Natural killer cell treated with Interleukin-12 subunit alpha and Interleukin-12 subunit beta and Interleukin-15 and Interleukin-18, amount 100 ng/mL, for 72 hours (primary cell): Measurements from ENCODE around the gene CLDN7. TPM values are rescaled to one million over a fixed set of nuclear protein-coding genes. Genes with fewer than 3 reads are reported as not detected.

ENCODE experiments used
- ATAC-seq, 2 donors: fragments of 150-1000 bp; cut with Tn5 transposase in 1 of 2; sonication (Bioruptor Pico), chemical (Tn5 transposase) in 1 of 2; 2 replicates each; pipeline ENCODE4 v1.10.0; 2021
- DNase-seq: peaks from one replicate; pipeline ENCODE4 v3.0.0; 2022; ENCODE audit warnings: low spot score
- H3K27ac Mint-ChIP-seq, 2 donors: 1 replicate in 1 of 2; 2 replicates in 1 of 2; pipeline ENCODE4 v1.8.0; 2022; ENCODE audit warnings: mixed read lengths in 2 of 2, mild to moderate bottlenecking in 1 of 2, moderate library complexity in 1 of 2
- H3K27me3 Mint-ChIP-seq, 2 donors: 1 replicate in 1 of 2; 2 replicates in 1 of 2; pipeline ENCODE4 v1.8.0; 2022; ENCODE audit warnings: mixed read lengths in 2 of 2
- H3K36me3 Mint-ChIP-seq: one replicate; pipeline ENCODE4 v1.8.0; 2022; ENCODE audit warnings: mixed read lengths
- H3K4me1 Mint-ChIP-seq, 2 donors: 1 replicate in 1 of 2; 2 replicates in 1 of 2; pipeline ENCODE4 v1.8.0; 2022; ENCODE audit warnings: low read depth in 2 of 2, mixed read lengths in 2 of 2, mild to moderate bottlenecking in 1 of 2
- H3K4me3 Mint-ChIP-seq: one replicate; pipeline ENCODE4 v1.8.0; 2022; ENCODE audit warnings: mixed read lengths
- H3K9me3 Mint-ChIP-seq: 2 replicates; pipeline ENCODE4 v1.8.0; 2022; ENCODE audit warnings: mixed read lengths
- total RNA-seq, 2 donors: library from RNA; stranded (reverse); gene quantifications; one replicate each; pipeline ENCODE4 v1.2.3, GENCODE V29; 2022

The CLDN7 gene, protein sequence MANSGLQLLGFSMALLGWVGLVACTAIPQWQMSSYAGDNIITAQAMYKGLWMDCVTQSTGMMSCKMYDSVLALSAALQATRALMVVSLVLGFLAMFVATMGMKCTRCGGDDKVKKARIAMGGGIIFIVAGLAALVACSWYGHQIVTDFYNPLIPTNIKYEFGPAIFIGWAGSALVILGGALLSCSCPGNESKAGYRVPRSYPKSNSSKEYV
- 1 to 10 TPM in 1 of 2 donors, under 1 TPM in 1; 0.73 to 1.1 TPM for total RNA-seq

DNA sequence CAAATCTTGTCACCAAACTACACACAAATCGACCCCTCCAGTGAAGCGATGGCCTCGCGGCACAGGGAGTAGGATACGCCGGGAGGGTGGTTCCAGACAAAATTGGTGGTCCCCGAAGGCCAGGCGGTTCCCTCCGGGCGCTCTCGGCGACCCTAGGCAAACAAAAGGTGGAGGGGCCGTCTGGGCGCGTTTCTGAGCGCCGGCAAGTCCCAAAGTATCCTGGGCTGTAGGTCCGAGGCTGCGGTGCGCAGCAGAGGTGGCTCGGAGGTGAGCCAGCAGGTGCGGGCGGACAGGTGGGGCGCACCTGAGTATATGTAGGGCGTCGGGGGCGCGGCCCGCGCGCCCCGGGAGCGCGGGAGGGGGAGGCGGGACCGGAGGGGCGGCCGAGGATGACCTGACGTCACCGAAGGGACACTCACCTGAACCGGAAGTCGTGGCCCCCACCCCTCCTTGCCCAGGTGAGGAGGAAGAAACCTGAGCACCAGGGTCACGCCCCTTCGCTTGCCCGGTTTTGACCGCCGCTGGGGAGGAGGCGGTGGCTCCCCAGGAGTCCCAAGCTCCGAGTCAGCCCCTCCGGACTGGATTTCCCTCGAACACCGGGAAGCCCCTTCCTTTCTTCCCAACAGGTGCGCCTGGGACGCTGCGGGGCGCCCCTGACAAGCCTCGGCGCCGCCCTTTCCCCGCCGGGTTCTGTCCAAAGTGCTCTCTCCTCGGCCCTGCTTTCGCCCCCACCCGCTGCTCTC is at the start of gene CLDN7:
TSS of gene CLDN7 (minus strand) at position 287 of the 743 bp plus-strand sequence. CDS start 435 bp downstream, outside the sequence.
- DNase-seq: no peak
- peak within 1 kb of the TSS; percentile 67 for H3K4me3 Mint-ChIP-seq
- peaks cover 17 to 24% of the 10 kb centered on the region in 2 donors for H3K4me1 Mint-ChIP-seq
- ATAC-seq: no peak
- no peaks in the 10 kb centered on the region for H3K36me3 Mint-ChIP-seq
- no peaks in the 10 kb centered on the region for H3K9me3 Mint-ChIP-seq
- peak within 1 kb of the TSS in 1 of 2 donors; percentile 49 for H3K27ac Mint-ChIP-seq
- H3K27me3 Mint-ChIP-seq: peaks cover 20 to 25% of the 10 kb centered on the region in 2 donors

DNA sequence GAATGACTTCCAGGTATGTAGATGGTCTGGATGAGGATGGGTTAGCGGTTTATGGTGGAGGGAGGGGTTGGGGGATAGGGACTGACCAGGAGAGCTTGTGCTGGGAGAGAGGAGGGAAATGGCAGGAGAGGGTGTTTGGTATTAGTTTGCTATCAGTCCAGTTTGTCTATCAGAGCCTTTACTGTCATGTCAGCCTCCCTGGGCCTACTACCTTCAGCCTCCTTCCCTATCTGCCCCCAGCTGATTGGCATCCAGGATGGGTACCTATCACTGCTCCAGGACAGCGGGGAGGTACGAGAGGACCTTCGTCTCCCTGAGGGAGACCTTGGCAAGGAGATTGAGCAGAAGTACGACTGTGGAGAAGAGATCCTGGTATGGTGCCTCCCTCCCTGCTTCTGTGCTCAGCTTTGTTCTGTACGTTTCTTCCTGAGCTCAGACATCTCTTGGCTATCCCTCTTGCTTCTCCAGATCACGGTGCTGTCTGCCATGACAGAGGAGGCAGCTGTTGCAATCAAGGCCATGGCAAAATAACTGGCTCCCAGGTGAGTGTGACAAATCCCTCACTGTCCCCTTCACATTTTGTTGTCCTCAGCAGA is 48.9 kb upstream of the CLDN7 start:
- DNase-seq (no peak), ATAC-seq (no peak)
- peaks cover 64 to 74% of the 10 kb centered on the region in 2 donors for H3K4me1 Mint-ChIP-seq
- H3K9me3 Mint-ChIP-seq: no peaks in the 10 kb centered on the region
- peak overlapping the region; percentile 97 for H3K27ac Mint-ChIP-seq
- H3K36me3 Mint-ChIP-seq: peaks cover 38% of the 10 kb centered on the region
- no peaks in the 10 kb centered on the region for H3K27me3 Mint-ChIP-seq
- peak overlapping the region; percentile 87 for H3K4me3 Mint-ChIP-seq

DNA sequence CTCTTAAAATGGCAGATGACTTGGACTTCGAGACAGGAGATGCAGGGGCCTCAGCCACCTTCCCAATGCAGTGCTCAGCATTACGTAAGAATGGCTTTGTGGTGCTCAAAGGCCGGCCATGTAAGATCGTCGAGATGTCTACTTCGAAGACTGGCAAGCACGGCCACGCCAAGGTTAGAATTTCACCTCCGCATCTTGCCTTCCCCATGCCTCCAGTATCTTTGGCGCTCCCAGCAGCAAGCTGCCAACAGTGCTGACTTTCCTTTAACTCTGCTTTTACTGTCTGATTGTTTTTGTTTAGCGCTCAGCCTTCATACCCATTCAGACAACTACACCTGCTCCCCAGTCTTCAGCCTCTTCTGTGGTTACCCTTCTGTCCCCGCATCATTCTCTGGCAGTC is 47.4 kb upstream of the CLDN7 start:
- Mint-ChIP-seq H3K27me3 (no peaks in the 10 kb centered on the region), H3K4me3 (peak overlapping the region; percentile 87), H3K27ac (peak overlapping the region; percentile 97), H3K9me3 (no peaks in the 10 kb centered on the region), H3K4me1 (peaks cover 64 to 68% of the 10 kb centered on the region in 2 donors), H3K36me3 (peaks cover 38% of the 10 kb centered on the region)
- no peak for ATAC-seq
- DNase-seq: no peak

- peaks cover 56 to 60% of the 10 kb centered on the region in 2 donors for H3K4me1 Mint-ChIP-seq
- H3K36me3 Mint-ChIP-seq: peaks cover 31% of the 10 kb centered on the region
Observed at GRCh38 chr17:7308625-7309433, 46.6 kb upstream of the CLDN7 start.

DNA sequence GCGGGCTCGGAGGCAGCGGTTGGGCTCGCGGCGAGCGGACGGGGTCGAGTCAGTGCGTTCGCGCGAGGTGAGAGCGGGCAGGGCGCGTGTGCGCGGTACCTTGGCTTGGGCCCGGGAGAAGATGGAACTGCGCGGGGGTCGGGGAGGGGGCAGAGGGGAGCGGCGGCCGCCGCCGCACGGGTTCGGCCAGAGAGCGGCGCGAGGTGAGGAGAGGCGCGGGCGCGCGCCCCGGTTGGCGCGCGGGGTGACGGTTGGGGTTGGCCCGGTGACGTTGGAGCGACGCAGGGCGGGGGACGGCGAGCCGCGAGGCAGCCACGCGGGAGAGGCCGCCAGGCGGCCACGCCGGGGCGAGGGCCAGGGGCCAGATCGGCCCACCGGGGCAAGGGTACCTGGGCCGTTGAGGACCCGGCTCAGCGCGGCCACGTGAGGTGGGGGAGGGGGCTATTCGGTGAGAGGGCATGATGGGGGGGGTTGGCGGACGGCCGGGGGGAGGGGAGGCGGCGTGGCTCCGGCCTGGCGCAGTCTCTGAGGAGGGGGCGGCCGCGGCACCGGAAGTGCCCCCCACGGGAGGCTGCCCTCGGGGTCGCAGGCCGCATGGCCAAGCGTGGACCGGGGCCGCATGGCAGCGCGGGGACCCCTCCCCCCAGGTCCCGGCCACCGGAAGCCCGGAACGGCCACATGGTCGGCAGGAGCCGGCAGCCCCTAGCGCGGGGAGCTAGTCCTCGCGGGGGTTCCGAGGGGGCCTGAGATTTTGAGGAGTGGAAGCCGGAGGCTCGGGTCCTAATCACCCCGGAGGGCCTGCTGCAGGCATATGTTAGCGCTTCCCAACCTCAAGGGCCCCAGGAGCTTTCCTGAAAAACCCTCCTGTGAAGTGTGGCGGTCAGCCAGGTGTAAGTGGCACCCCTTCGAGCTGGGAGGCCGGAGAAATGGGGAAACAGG is 45.7 kb upstream of the CLDN7 start:
- H3K4me3 Mint-ChIP-seq: peak overlapping the region; percentile 87
- peak overlapping the region; percentile 97 for H3K27ac Mint-ChIP-seq
- peaks cover 31% of the 10 kb centered on the region for H3K36me3 Mint-ChIP-seq
- H3K27me3 Mint-ChIP-seq: no peaks in the 10 kb centered on the region
- DNase-seq: peak; percentile 72
- no peaks in the 10 kb centered on the region for H3K9me3 Mint-ChIP-seq
- peaks cover 49 to 51% of the 10 kb centered on the region in 2 donors for H3K4me1 Mint-ChIP-seq
- peak; percentile 1 to 18 for ATAC-seq

More at GRCh38 chr17:7308625-7309433, 46.6 kb upstream of the CLDN7 start:
- Mint-ChIP-seq H3K27me3 (no peaks in the 10 kb centered on the region), H3K9me3 (no peaks in the 10 kb centered on the region), H3K27ac (peak overlapping the region; percentile 97), H3K4me3 (peak overlapping the region; percentile 87)
- ATAC-seq (peak; percentile 36 to 70), DNase-seq (peak; percentile 93)

DNA sequence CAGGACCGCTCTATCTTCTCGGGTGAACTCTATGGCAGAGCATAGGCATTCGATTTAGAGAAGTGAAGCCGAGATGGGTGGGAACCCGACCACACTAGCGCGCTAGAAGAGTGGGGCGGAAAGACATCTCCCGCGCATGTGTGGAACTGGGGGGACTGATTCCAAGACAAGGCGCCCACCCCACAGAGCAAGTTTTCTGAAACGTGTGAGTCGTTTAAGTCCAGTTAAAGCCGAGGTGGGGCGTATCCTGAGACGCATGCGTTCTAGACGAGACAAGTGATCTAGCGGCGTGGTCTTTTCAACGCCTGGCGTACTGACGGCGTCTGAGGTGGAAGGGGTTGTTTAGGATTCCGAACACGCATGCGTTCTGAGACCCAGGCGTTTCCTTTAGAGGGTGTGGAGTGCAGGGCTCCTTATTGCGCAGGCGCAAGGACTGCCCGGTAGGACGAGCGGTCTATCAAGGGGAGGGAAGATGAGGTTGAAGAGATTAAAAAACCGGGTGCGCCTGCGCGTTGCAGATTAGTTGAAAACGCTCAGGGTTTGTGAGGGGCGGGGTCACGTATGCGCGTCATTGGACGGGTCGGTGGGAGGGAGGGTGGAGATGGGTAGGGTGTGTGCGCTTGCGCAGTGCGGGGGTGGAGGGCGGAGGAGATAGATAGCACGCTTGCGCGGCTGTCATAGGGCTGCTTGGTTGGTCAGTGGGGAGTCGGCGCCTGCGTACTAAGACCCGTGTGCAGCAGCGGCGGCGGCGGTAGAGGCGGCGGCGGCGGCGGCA is 44.8 kb upstream of the CLDN7 start, which contains the start of gene EIF5A:
TSS of gene EIF5A (plus strand) at position 718 of the 775 bp plus-strand sequence. CDS start 2,008 bp downstream, outside the sequence.
- Mint-ChIP-seq H3K9me3 (no peaks in the 10 kb centered on the region), H3K4me3 (peak within 1 kb of the TSS; percentile 87), H3K4me1 (peaks cover 42 to 43% of the 10 kb centered on the region in 2 donors), H3K36me3 (peaks cover 31% of the 10 kb centered on the region), H3K27me3 (no peaks in the 10 kb centered on the region), H3K27ac (peak within 1 kb of the TSS; percentile 97)
- ATAC-seq (peak; percentile 89 to 91), DNase-seq (peak; percentile 100)

GRCh38 chr17:7304179-7304578 is 41.9 kb upstream of the CLDN7 start:
- peaks cover 5% of the 10 kb centered on the region for H3K36me3 Mint-ChIP-seq
- H3K4me3 Mint-ChIP-seq: no peak overlapping the region

GRCh38 chr17:7296189-7296861 is 34.0 kb upstream of the CLDN7 start:
- Mint-ChIP-seq H3K9me3 (no peaks in the 10 kb centered on the region), H3K36me3 (no peaks in the 10 kb centered on the region), H3K4me3 (peak overlapping the region; percentile 8), H3K4me1 (peaks cover 7 to 21% of the 10 kb centered on the region in 2 donors), H3K27me3 (peaks cover 20% of the 10 kb centered on the region in 2 donors), H3K27ac (peak overlapping the region in 1 of 2 donors; percentile 38)
- DNase-seq: peak; percentile 79
- ATAC-seq: peak; percentile 66 to 79

More at GRCh38 chr17:7304179-7304578, 41.9 kb upstream of the CLDN7 start:
- H3K27ac Mint-ChIP-seq: no peak overlapping the region
- peaks cover 15 to 16% of the 10 kb centered on the region in 2 donors for H3K4me1 Mint-ChIP-seq
- H3K27me3 Mint-ChIP-seq: peaks cover 0 to 5% of the 10 kb centered on the region in 2 donors
- ATAC-seq: no peak
- no peaks in the 10 kb centered on the region for H3K9me3 Mint-ChIP-seq
- DNase-seq: no peak

DNA sequence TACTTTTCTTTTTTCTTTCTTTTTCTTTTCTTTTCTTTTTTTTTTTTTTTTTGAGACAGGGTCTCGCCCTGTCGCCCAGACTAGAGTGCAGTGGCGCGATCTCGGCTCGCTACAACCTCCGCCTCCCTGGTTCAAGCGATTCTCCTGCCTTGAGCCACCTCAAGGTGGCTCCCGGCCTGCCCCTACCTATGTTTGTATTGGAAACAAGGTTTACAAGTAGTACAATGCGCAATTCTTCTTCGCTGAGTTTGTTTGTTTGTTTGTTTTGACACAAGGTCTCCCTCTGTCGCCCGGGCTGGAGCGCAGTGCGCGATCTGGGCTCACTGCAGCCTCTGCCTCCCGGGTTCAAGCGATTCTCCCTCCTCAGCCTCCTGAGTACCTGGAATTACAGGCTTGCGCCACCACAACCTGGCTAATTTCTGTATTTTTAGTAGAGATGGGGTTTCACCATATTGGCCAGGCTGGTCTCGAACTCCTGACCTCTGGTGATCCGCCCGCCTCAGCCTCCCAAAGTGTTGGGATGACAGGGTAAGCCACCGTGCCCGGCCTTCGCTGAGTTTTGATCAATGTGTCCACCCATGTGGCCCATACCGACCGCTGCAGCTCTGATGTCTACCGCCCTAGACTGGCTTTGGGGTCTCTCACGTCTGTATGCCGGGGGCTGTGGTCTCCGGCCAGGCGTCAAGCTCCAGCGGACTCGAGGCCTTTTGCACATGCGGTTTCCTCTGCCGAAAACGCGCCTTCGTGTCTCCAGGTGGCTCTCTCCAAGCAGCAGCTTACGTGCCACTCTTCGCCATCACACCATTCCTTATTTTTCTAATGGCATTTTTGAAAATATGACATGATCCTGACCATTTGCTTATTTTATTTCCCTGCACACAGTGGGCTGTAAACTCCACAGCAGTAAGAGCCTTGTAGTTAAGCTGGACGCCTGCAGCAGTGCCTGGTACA is 33.2 kb upstream of the CLDN7 start:
- peaks cover 7 to 21% of the 10 kb centered on the region in 2 donors for H3K4me1 Mint-ChIP-seq
- no peak for ATAC-seq
- H3K9me3 Mint-ChIP-seq: no peaks in the 10 kb centered on the region
- H3K4me3 Mint-ChIP-seq: peak overlapping the region; percentile 84
- H3K36me3 Mint-ChIP-seq: no peaks in the 10 kb centered on the region
- DNase-seq: no peak
- peak overlapping the region; percentile 37 to 48 for H3K27ac Mint-ChIP-seq
- peaks cover 19 to 20% of the 10 kb centered on the region in 2 donors for H3K27me3 Mint-ChIP-seq

- H3K9me3 Mint-ChIP-seq: no peaks in the 10 kb centered on the region
- H3K36me3 Mint-ChIP-seq: no peaks in the 10 kb centered on the region
- peak within 1 kb of the TSS; percentile 84 for H3K4me3 Mint-ChIP-seq
- peak within 1 kb of the TSS; percentile 37 to 48 for H3K27ac Mint-ChIP-seq
- DNase-seq (peak; percentile 79), ATAC-seq (peak; percentile 81 to 89)
- H3K4me1 Mint-ChIP-seq: peaks cover 7 to 21% of the 10 kb centered on the region in 2 donors
- H3K27me3 Mint-ChIP-seq: peaks cover 20% of the 10 kb centered on the region in 2 donors
Observed at GRCh38 chr17:7294614-7295153, 32.4 kb upstream of the CLDN7 start, which contains the start of gene YBX2. TSS of gene YBX2 (minus strand) at chr17:7294639. CDS start at chr17:7294500, 139 bp downstream.
